Panc1 (cell line): ENCODE results near the gene ABCC4. TPM values are rescaled to one million over a fixed set of nuclear protein-coding genes. Genes with fewer than 3 reads are reported as not detected.

ENCODE experiments used
- ATAC-seq: fragments of 200-7000 bp; cut with Tn5 transposase; 2 replicates; pipeline ENCODE4 v1.9.1; 2020; ENCODE audit warnings: mild to moderate bottlenecking, moderate library complexity
- BruUV-seq: library from RNA; stranded (reverse); fragments of 400-500 nt; replicated peaks from 2 replicates; lab custom pipeline; 2021; lab: Mats Ljungman, UMichigan
- CTCF ChIA-PET: fragments of 300-600 bp; sonication (Branson Sonifier 250); formaldehyde crosslinking; loops from one replicate; lab custom pipeline; 2022; ENCODE audit warnings: antibody characterized with exemption; lab: Charles Lee
- POLR2A ChIA-PET: fragments of 300-600 bp; sonication (Branson Sonifier 250); formaldehyde crosslinking; loops from one replicate; lab custom pipeline; 2022; ENCODE audit warnings: antibody characterized with exemption; lab: Charles Lee
- DNase-seq: peaks from one replicate; pipeline ENCODE4 v3.0.0-alpha.2; 2010; ENCODE audit warnings: low read depth, low spot score
- H3K27ac ChIP-seq: 2 replicates; pipeline ENCODE4 v1.5.1; 2011; ENCODE audit warnings: mild to moderate bottlenecking, low read length, inconsistent platforms
- H3K27me3 ChIP-seq: fragments of 200-500 bp; sonication (Bioruptor generic); 2 replicates; pipeline ENCODE4 v1.6.0; 2014; ENCODE audit warnings: low read length, inconsistent platforms; ENCODE audit not compliant: control insufficient read depth, insufficient read depth
- H3K36me3 ChIP-seq: fragments of 200-500 bp; sonication (Bioruptor generic); 2 replicates; pipeline ENCODE4 v1.5.1; 2014; ENCODE audit warnings: inconsistent platforms, mild to moderate bottlenecking, low read length, moderate library complexity; ENCODE audit not compliant: control insufficient read depth, insufficient read depth
- H3K4me1 ChIP-seq: 2 replicates; pipeline ENCODE4 v1.5.1; 2011; ENCODE audit warnings: inconsistent platforms, mild to moderate bottlenecking, low read length, moderate library complexity; ENCODE audit not compliant: control insufficient read depth, insufficient read depth
- H3K4me3 ChIP-seq, 2 experiments: 2 replicates each; pipeline ENCODE4 v1.5.1; 2011 to 2012; ENCODE audit warnings: low read depth in 2 of 2, low read length in 2 of 2, mild to moderate bottlenecking in 2 of 2, inconsistent platforms in 1 of 2, moderate library complexity in 1 of 2
- H3K9me3 ChIP-seq: fragments of 200-500 bp; sonication (Bioruptor generic); 2 replicates; pipeline ENCODE4 v1.5.1; 2014; ENCODE audit warnings: low read depth, mild to moderate bottlenecking, inconsistent platforms, low read length, moderate library complexity; ENCODE audit not compliant: control insufficient read depth, insufficient read depth
- POLR2AphosphoS5 ChIP-seq: IDR thresholded peaks from 2 replicates; pipeline ENCODE4 v1.6.1; 2012; ENCODE audit warnings: mild to moderate bottlenecking, low read depth, low read length, moderate library complexity
- SIN3A ChIP-seq: IDR thresholded peaks from 2 replicates; pipeline ENCODE4 v1.6.1; 2012; ENCODE audit warnings: low read depth, mild to moderate bottlenecking, low read length, moderate library complexity, borderline replicate concordance; ENCODE audit not compliant: insufficient read depth
- TCF7L2 ChIP-seq: IDR thresholded peaks from 2 replicates; pipeline ENCODE4 v1.6.1; 2011; ENCODE audit warnings: mild to moderate bottlenecking, low read depth, low read length, inconsistent platforms
- in situ Hi-C: cut with HindIII; loops from 2 replicates; pipeline ENCODE4 v1.10.0; 2016; ENCODE audit warnings: low sequenced_read_pairs, low pct_unique_long_range_greater_than_20kb
- intact Hi-C: fragments of 100-400 bp; cut with micrococcal nuclease; formaldehyde crosslinking; loops from one replicate; pipeline ENCODE4 v1.10.0; 2022; ENCODE audit not compliant: unreplicated experiment
- total RNA-seq: library from RNA; stranded (reverse); gene quantifications from one replicate; pipeline ENCODE4 v1.2.1, GENCODE V29; 2021; ENCODE audit not compliant: unreplicated experiment
- TF ChIP-seq, protein P1 (sequence below): fragments of 450-650 bp; IDR thresholded peaks from 2 replicates; pipeline ENCODE4 v1.5.1; 2017; ENCODE audit warnings: mild to moderate bottlenecking
- TF ChIP-seq, protein P2 (sequence below), 2 experiments: IDR thresholded peaks; 2 replicates each; pipeline ENCODE4 v1.6.1; 2011 to 2012; ENCODE audit warnings: low read depth in 2 of 2, control low read depth in 1 of 2, low read length in 1 of 2, mild to moderate bottlenecking in 1 of 2, moderate library complexity in 1 of 2; ENCODE audit not compliant: insufficient read depth in 1 of 2

Gene ABCC4
- total RNA-seq, 1 experiment from 2014 or later: 69.3 TPM

DNA sequence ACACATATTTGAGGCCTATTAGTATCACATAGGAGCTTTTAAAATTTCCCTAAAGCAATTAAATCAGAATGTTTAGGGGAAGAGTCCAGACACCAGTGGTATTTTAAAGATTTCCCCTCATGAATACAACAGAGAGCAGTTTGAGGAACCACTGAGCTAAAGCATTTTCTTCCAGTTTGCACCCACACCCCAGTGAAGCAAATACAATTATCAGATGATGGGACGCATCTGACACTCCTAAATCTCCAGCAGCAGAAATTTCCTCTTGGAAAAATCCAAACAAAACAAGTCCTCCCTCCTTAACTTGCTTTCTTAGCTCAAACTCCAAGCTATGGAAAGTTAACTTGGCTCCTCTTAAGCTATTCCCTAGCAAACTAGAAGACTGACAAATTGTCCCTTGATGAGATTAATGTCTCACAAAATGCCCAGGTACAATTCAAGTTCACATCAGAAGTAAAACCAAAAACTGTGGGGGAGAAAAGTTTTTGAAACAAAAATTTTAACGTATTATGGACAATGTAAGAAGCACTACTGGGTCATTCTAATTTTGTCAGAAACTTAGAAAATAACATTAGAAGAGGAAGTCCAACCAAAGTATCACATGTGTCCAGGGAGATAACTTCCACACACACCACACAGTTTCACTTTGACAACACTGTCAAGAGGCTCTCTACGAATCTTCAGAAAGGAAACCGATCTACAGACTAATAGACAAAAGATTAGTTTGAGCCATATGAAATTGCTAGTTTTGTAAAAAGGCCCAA is 74.1 kb downstream of the ABCC4 start:
- TF ChIP-seq, protein P1, sequence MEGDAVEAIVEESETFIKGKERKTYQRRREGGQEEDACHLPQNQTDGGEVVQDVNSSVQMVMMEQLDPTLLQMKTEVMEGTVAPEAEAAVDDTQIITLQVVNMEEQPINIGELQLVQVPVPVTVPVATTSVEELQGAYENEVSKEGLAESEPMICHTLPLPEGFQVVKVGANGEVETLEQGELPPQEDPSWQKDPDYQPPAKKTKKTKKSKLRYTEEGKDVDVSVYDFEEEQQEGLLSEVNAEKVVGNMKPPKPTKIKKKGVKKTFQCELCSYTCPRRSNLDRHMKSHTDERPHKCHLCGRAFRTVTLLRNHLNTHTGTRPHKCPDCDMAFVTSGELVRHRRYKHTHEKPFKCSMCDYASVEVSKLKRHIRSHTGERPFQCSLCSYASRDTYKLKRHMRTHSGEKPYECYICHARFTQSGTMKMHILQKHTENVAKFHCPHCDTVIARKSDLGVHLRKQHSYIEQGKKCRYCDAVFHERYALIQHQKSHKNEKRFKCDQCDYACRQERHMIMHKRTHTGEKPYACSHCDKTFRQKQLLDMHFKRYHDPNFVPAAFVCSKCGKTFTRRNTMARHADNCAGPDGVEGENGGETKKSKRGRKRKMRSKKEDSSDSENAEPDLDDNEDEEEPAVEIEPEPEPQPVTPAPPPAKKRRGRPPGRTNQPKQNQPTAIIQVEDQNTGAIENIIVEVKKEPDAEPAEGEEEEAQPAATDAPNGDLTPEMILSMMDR: no peak
- TF ChIP-seq, protein P2, sequence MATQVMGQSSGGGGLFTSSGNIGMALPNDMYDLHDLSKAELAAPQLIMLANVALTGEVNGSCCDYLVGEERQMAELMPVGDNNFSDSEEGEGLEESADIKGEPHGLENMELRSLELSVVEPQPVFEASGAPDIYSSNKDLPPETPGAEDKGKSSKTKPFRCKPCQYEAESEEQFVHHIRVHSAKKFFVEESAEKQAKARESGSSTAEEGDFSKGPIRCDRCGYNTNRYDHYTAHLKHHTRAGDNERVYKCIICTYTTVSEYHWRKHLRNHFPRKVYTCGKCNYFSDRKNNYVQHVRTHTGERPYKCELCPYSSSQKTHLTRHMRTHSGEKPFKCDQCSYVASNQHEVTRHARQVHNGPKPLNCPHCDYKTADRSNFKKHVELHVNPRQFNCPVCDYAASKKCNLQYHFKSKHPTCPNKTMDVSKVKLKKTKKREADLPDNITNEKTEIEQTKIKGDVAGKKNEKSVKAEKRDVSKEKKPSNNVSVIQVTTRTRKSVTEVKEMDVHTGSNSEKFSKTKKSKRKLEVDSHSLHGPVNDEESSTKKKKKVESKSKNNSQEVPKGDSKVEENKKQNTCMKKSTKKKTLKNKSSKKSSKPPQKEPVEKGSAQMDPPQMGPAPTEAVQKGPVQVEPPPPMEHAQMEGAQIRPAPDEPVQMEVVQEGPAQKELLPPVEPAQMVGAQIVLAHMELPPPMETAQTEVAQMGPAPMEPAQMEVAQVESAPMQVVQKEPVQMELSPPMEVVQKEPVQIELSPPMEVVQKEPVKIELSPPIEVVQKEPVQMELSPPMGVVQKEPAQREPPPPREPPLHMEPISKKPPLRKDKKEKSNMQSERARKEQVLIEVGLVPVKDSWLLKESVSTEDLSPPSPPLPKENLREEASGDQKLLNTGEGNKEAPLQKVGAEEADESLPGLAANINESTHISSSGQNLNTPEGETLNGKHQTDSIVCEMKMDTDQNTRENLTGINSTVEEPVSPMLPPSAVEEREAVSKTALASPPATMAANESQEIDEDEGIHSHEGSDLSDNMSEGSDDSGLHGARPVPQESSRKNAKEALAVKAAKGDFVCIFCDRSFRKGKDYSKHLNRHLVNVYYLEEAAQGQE (IDR thresholded peaks at IDR 0.05; ENCODE audit: insufficient read depth in 1 of 2, low read depth in 2 of 2, low read length in 1 of 2): no peak
- TF ChIP-seq TCF7L2 (no peak), POLR2AphosphoS5 (no peak), SIN3A (no peak)
- DNase-seq (no peak), ATAC-seq (no peak)
- Histone ChIP-seq H3K4me3 (no peak overlapping the region), H3K27me3 (no peaks in the 10 kb centered on the region), H3K27ac (peak overlapping the region; percentile 54; the same call in 1 of the 2 replicates), H3K9me3 (no peaks in the 10 kb centered on the region), H3K4me1 (peaks cover 5% of the 10 kb centered on the region), H3K36me3 (no peaks in the 10 kb centered on the region; the same call in 1 of the 2 replicates)
- no TSS peak for BruUV-seq
- in situ Hi-C loops: no loop called here
- ChIA-PET CTCF (no interaction called here), POLR2A (no interaction called here)
- intact Hi-C loops: no loop called here

DNA sequence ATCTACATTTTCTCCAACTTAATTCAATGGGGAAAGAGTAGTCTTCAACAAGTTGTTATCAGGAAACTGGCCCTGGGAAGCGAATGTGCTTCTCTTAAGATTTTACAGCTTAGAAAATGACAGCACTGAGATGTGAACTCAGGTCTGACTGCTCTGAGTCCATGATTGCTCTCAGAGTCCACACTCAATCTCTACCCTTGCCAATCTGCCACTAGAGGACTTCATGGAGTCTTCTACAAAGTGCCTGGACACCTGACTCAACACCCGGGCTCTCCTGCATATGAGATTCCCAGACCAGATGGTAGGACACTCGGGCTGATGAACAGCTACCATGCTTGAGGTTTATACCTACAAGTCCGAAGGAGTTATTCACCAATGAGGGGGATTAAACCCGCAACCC is 74.8 kb downstream of the ABCC4 start:
- BruUV-seq: no TSS peak
- TF ChIP-seq POLR2AphosphoS5: no peak
- TF ChIP-seq TCF7L2: no peak
- no peak for TF ChIP-seq SIN3A
- TF ChIP-seq, protein P2 (IDR thresholded peaks at IDR 0.05; ENCODE audit: insufficient read depth in 1 of 2, low read depth in 2 of 2, low read length in 1 of 2): no peak
- TF ChIP-seq, protein P1: no peak
- H3K36me3 ChIP-seq: no peaks in the 10 kb centered on the region
- ChIA-PET CTCF (interaction anchor here (0.6 kb wide), 1 partner anchor 156 kb away, joined by 4 read pairs; no protein-coding TSS in a partner anchor), POLR2A (interaction anchor here (0.7 kb wide), 1 partner anchor 76 kb away, joined by 4 read pairs; no protein-coding TSS in a partner anchor)
- in situ Hi-C loops (no loop called here), intact Hi-C loops (no loop called here)
- no peak overlapping the region for H3K4me3 ChIP-seq
- peaks cover 5% of the 10 kb centered on the region for H3K4me1 ChIP-seq
- H3K9me3 ChIP-seq: no peaks in the 10 kb centered on the region
- DNase-seq (no peak), ATAC-seq (no peak)
- peak overlapping the region; percentile 54; the same call in 1 of the 2 replicates for H3K27ac ChIP-seq
- H3K27me3 ChIP-seq: no peaks in the 10 kb centered on the region
